K562 (cell line): ENCODE results near the gene AHSG. TPM values are rescaled to one million over a fixed set of nuclear protein-coding genes. Genes with fewer than 3 reads are reported as not detected.

ENCODE experiments used
- ATAC-seq: fragments of 200-7000 bp; cut with Tn5 transposase; 3 replicates; pipeline ENCODE4 v1.9.1; 2020; ENCODE audit warnings: moderate library complexity
- BruUV-seq: library from RNA; stranded (reverse); fragments of 400-500 nt; replicated peaks from 2 replicates; lab custom pipeline; 2021; lab: Mats Ljungman, UMichigan
- CTCF ChIA-PET: fragments of 300-600 bp; formaldehyde crosslinking; extraction: SDS; loops from one replicate; lab custom pipeline; 2021; ENCODE audit warnings: low intra/inter-chr PET ratio; lab: Yijun Ruan, JAX
- POLR2A ChIA-PET: fragments of 300-600, 350-650 bp; sonication (Branson Sonifier 250); formaldehyde crosslinking; extraction: SDS; loops from one replicate; lab custom pipeline; 2021; ENCODE audit warnings: antibody characterized with exemption, inconsistent platforms; lab: Yijun Ruan, JAX
- DNase-seq, 4 experiments: peaks; one replicate each; pipeline versions ENCODE4 v3.0.0 to v3.0.0-alpha.2; 2011 to 2018; ENCODE audit warnings: low spot score in 3 of 4, mixed read lengths in 3 of 4; ENCODE audit errors: extremely low read depth in 1 of 4
- FAIRE-seq: peaks from 2 replicates; lab custom pipeline; 2011; peaks lifted over from hg19 to GRCh38; lab: Jason Lieb, UNC
- H2AFZ ChIP-seq: 2 replicates; pipeline ENCODE4 v1.6.0; 2011; ENCODE audit warnings: low read depth, low read length, control low read depth, inconsistent platforms
- H3K27ac ChIP-seq: fragments of 200-600 bp; 3 replicates; pipeline ENCODE4 v1.8.0; 2011; ENCODE audit warnings: low read depth, mild to moderate bottlenecking, control low read depth, inconsistent platforms, low read length, moderate library complexity, mixed read lengths; ENCODE audit errors: extremely low read depth
- H3K27me3 ChIP-seq, 2 experiments: fragments of 300-600 bp in 1 of 2; 2 replicates in 1 of 2; 3 replicates in 1 of 2; pipeline versions ENCODE4 v1.6.0 to v1.8.0; 2011; ENCODE audit warnings: inconsistent platforms in 2 of 2, low read length in 2 of 2, mild to moderate bottlenecking in 1 of 2, mixed read lengths in 1 of 2, moderate library complexity in 1 of 2; ENCODE audit not compliant: control insufficient read depth in 2 of 2, insufficient read depth in 2 of 2
- H3K36me3 ChIP-seq: fragments of 300-600 bp; 3 replicates; pipeline ENCODE4 v1.8.0; 2011; ENCODE audit warnings: mild to moderate bottlenecking, low read length, inconsistent platforms; ENCODE audit not compliant: control insufficient read depth, insufficient read depth
- H3K4me1 ChIP-seq, 2 experiments: fragments of 200-600 bp in 1 of 2; replicated peaks in 1 of 2; 2 replicates in 1 of 2; 3 replicates in 1 of 2; pipeline versions ENCODE4 v1.5.1 to v1.8.0; 2011; ENCODE audit warnings: inconsistent platforms in 2 of 2, low read length in 2 of 2, mild to moderate bottlenecking in 1 of 2, mixed read lengths in 1 of 2, moderate library complexity in 1 of 2; ENCODE audit not compliant: control insufficient read depth in 2 of 2, insufficient read depth in 2 of 2
- H3K4me2 ChIP-seq: 2 replicates; pipeline ENCODE4 v1.6.1; 2011; ENCODE audit warnings: low read length, control low read depth, inconsistent platforms, mixed read lengths; ENCODE audit not compliant: insufficient read depth
- H3K4me3 ChIP-seq: fragments of 200-600 bp; sonication (generic), shearing (Covaris generic); 2 replicates; pipeline ENCODE4 v1.5.1; 2016; ENCODE audit warnings: control low read depth, inconsistent platforms
- H3K79me2 ChIP-seq: fragments of 200-600 bp; 3 replicates; pipeline ENCODE4 v1.8.0; 2011; ENCODE audit warnings: low read length, inconsistent platforms; ENCODE audit not compliant: control insufficient read depth, insufficient read depth
- H3K9ac ChIP-seq, 2 experiments: 2 replicates each; pipeline versions ENCODE4 v1.6.0 to v1.6.1; 2011; ENCODE audit warnings: low read depth in 2 of 2, low read length in 2 of 2, control low read depth in 1 of 2, inconsistent platforms in 1 of 2, mild to moderate bottlenecking in 1 of 2, mixed read lengths in 1 of 2; ENCODE audit not compliant: insufficient read depth in 1 of 2
- H3K9me1 ChIP-seq: one replicate; pipeline ENCODE4 v1.6.0; 2011; ENCODE audit warnings: inconsistent platforms, mild to moderate bottlenecking, low read length, moderate library complexity; ENCODE audit not compliant: control insufficient read depth, insufficient read depth
- H3K9me3 ChIP-seq: replicated peaks from 2 replicates; pipeline ENCODE4 v1.5.1; 2011; ENCODE audit warnings: low read depth, low read length, inconsistent platforms; ENCODE audit not compliant: control insufficient read depth, insufficient read depth
- H4K20me1 ChIP-seq: replicated peaks from 2 replicates; pipeline ENCODE4 v1.6.1; 2011; ENCODE audit warnings: low read length, inconsistent platforms, mixed read lengths; ENCODE audit not compliant: control insufficient read depth, insufficient read depth
- SREBF1 ChIP-seq: fragments of 150-350 bp; IDR thresholded peaks from 2 replicates; pipeline ENCODE4 v1.6.1; 2014; ENCODE audit warnings: antibody characterized with exemption, low read depth, low read length, borderline replicate concordance
- ZFP36 ChIP-seq: fragments of 150-350 bp; IDR thresholded peaks from 2 replicates; pipeline ENCODE4 v1.6.1; 2018; ENCODE audit warnings: low read length, low read depth; ENCODE audit not compliant: partially characterized antibody
- ZNF282 ChIP-seq: sonication (generic); formaldehyde crosslinking; IDR thresholded peaks from 2 replicates; pipeline ENCODE4 v1.8.1; 2023; ENCODE audit warnings: missing genetic modification reagents
- ZNF57 ChIP-seq: fragments of 450-650 bp; formaldehyde crosslinking; IDR thresholded peaks from 2 replicates; pipeline ENCODE4 v1.4.0; 2020; ENCODE audit warnings: mild to moderate bottlenecking, moderate library complexity
- WGBS: fragments of 100-300 bp; shearing (Covaris generic); methylation state at CpG from one replicate; pipeline ENCODE4 v1.1.6; 2016; ENCODE audit warnings: low coverage, mixed read lengths; ENCODE audit not compliant: insufficient coverage; ENCODE audit errors: missing lambda C conversion rate; 5-methylcytosine and 5-hydroxymethylcytosine counted together
- in situ Hi-C: fragments of 300-500 bp; cut with MboI; formaldehyde crosslinking; loops from 4 replicates; pipeline ENCODE4 v1.15.0; 2018; ENCODE audit warnings: inconsistent platforms, mixed read lengths
- intact Hi-C: fragments of 100-400 bp; cut with micrococcal nuclease; formaldehyde crosslinking; loops from 2 replicates; pipeline ENCODE4 v1.14.2; 2022
- polyA plus RNA-seq, 8 experiments: library from polyadenylated mRNA; depleted of rRNA in 4 of 8; stranded (reverse) in 5 of 8; unstranded in 3 of 8; fragments of >200 nt; fragmentation: Nextera tagmentation in 2 of 8; fragmentation: Illumina TruSeq in 1 of 8; extraction: Ambion mirVana in 2 of 8; extraction: Trizol in 1 of 8; gene quantifications; 2 replicates each; pipeline versions ENCODE4 v1.2.1 to v1.2.3, GENCODE V29; 2011 to 2014; ENCODE audit warnings: inconsistent platforms in 1 of 8, missing spikeins in 1 of 8
- total RNA-seq, 7 experiments: library from RNA; depleted of rRNA in 6 of 7; stranded (reverse); fragments of >200 nt in 6 of 7; fragmentation: Illumina TruSeq in 2 of 7; extraction: Trizol in 2 of 7; gene quantifications; 2 replicates each; pipeline versions ENCODE4 v1.2.1 to v1.2.3, GENCODE V29; 2011 to 2021; ENCODE audit warnings: low replicate concordance in 1 of 7
- TF ChIP-seq, protein P1 (sequence below): sonication (generic); formaldehyde crosslinking; IDR thresholded peaks from 2 replicates; pipeline ENCODE4 v1.8.1; 2023; ENCODE audit warnings: mild to moderate bottlenecking, missing genetic modification reagents
- TF ChIP-seq, protein P2 (sequence below): fragments of 250-450 bp; sonication (Bioruptor Pico); IDR thresholded peaks from 2 replicates; pipeline ENCODE4 v1.4.0; 2020; ENCODE audit warnings: mild to moderate bottlenecking, moderate library complexity
- TF ChIP-seq, protein P3 (sequence below): fragments of 250-450 bp; sonication (Bioruptor Pico); IDR thresholded peaks from 2 replicates; pipeline ENCODE4 v1.5.0; 2021; ENCODE audit warnings: mild to moderate bottlenecking, moderate library complexity

AHSG gene
- total and polyA plus RNA-seq, 9 of the 15 experiments (the other 6 are each of a cell fraction or from before 2014, with no cell fraction given), result 0.69 TPM; not detected in 8

DNA sequence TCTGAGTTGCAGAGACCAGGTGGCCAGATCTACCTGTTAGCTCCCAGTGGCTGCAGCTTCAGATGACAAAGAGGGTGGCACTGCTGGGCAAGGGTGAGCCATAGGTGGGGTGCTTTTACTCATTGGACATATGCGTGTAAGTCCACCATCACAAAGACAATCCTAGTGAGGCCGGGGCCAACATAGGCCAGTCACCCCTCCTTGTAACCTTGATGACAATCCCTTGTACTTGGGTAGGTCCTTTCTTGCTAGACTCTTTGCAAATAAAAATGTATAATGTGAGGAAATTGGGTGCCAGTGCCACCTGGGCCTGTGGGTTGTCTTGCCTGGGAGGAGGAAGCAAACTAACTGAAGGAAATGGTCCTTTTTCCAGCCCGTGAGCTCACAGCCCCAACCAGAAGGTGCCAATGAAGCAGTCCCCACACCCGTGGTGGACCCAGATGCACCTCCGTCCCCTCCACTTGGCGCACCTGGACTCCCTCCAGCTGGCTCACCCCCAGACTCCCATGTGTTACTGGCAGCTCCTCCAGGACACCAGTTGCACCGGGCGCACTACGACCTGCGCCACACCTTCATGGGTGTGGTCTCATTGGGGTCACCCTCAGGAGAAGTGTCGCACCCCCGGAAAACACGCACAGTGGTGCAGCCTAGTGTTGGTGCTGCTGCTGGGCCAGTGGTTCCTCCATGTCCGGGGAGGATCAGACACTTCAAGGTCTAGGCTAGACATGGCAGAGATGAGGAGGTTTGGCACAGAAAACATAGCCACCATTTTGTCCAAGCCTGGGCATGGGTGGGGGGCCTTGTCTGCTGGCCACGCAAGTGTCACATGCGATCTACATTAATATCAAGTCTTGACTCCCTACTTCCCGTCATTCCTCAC is 7.6 kb downstream of the AHSG start:
- BruUV-seq, result no TSS peak
- no peaks in the 10 kb centered on the region for H3K36me3 ChIP-seq
- H3K9me1 ChIP-seq, result no peaks in the 10 kb centered on the region
- ATAC-seq (no peak), DNase-seq (no peak), FAIRE-seq (no peak)
- 26% methylated on average over 15 of the region's 17 CpGs for WGBS
- H4K20me1 ChIP-seq, result no peaks in the 10 kb centered on the region
- no peak overlapping the region for H3K4me3 ChIP-seq
- H3K4me2 ChIP-seq, result no peak overlapping the region
- H3K9me3 ChIP-seq, result 0 out of 2 replicates have a peak, but pooled peaks cover 1% of the 10 kb centered on the region
- H2AFZ ChIP-seq, result peak overlapping the region; percentile 8; the same call in 1 of the 2 replicates
- peaks cover 13 to 56% of the 10 kb centered on the region in 2 experiments; a peak in 4 of 5 replicates for H3K27me3 ChIP-seq
- peaks cover 3 to 10% of the 10 kb centered on the region in 2 experiments; a peak in 3 of 5 replicates for H3K4me1 ChIP-seq
- H3K27ac ChIP-seq, result no peak overlapping the region
- in situ Hi-C loops (no loop called here), intact Hi-C loops (no loop called here)
- no peak overlapping the region for H3K9ac ChIP-seq
- no peaks in the 10 kb centered on the region for H3K79me2 ChIP-seq
- POLR2A ChIA-PET, result interaction anchor here (2.6 kb wide), 1 partner anchor 163 kb away, joined by 10 read pairs; the partner anchor contains the start of gene EIF4A2
- CTCF ChIA-PET, result no interaction called here
- TF ChIP-seq, protein P1, sequence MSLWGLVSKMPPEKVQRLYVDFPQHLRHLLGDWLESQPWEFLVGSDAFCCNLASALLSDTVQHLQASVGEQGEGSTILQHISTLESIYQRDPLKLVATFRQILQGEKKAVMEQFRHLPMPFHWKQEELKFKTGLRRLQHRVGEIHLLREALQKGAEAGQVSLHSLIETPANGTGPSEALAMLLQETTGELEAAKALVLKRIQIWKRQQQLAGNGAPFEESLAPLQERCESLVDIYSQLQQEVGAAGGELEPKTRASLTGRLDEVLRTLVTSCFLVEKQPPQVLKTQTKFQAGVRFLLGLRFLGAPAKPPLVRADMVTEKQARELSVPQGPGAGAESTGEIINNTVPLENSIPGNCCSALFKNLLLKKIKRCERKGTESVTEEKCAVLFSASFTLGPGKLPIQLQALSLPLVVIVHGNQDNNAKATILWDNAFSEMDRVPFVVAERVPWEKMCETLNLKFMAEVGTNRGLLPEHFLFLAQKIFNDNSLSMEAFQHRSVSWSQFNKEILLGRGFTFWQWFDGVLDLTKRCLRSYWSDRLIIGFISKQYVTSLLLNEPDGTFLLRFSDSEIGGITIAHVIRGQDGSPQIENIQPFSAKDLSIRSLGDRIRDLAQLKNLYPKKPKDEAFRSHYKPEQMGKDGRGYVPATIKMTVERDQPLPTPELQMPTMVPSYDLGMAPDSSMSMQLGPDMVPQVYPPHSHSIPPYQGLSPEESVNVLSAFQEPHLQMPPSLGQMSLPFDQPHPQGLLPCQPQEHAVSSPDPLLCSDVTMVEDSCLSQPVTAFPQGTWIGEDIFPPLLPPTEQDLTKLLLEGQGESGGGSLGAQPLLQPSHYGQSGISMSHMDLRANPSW (CRISPR knock-in tag), result no peak
- no peak for TF ChIP-seq ZNF282 (CRISPR knock-in tag)
- no peak for TF ChIP-seq ZFP36
- TF ChIP-seq, protein P2, sequence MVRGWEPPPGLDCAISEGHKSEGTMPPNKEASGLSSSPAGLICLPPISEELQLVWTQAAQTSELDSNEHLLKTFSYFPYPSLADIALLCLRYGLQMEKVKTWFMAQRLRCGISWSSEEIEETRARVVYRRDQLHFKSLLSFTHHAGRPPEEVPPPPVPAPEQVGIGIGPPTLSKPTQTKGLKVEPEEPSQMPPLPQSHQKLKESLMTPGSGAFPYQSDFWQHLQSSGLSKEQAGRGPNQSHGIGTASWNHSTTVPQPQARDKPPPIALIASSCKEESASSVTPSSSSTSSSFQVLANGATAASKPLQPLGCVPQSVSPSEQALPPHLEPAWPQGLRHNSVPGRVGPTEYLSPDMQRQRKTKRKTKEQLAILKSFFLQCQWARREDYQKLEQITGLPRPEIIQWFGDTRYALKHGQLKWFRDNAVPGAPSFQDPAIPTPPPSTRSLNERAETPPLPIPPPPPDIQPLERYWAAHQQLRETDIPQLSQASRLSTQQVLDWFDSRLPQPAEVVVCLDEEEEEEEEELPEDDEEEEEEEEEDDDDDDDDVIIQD (CRISPR knock-in tag), result no peak
- TF ChIP-seq ZNF57 (CRISPR knock-in tag), result no peak
- TF ChIP-seq, protein P3, sequence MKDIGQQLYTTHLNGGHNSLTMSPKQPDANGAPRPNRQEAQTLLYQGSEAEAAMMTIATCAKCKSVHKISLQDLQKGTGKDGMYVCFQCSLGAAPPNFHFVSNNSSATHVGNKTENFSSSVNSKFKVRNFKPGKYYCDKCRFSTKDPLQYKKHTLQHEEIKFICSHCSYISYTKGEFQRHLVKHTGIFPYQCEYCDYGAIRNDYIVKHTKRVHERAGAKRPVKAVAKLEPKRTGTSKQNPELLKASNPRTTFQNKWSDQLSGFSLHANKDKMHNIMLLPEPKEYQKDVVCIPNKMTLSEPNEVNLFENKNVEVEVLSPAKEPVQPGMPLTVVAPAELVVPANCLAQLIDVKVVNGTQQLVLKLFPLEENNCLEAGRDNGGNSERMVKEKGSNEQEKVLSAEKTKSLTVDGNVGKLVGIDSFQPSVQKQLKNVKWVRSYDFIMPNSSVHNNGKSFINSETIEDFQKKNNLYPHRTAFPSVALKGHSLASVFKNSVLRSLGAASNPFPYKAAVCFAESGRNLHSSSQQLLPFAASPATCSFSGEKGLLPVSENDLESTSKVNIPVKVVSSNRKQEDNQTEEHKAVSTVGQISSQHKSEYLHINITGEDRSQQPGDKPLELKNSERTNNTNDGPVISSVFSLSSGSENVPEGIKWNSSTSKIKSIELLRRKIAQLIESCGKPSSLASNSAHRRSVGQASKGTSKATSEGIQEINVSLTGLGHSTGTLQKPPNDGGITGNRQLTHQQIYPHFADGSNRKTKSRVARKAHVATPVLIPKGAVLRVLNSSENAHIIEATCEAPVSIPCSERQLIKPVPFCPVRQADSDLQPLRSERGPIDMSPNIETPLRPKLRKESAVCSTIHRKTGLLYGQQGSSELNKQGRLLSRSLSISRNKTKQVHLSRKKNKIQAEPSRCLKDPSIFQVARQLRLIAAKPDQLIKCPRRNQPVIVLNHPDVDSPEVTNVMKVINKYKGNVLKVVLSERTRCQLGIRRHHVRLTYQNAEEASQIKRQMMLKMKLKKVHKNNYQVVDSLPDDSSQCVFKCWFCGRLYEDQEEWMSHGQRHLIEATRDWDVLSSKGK (CRISPR knock-in tag), result no peak
- no peak for TF ChIP-seq SREBF1
